GM18868 (cell line): ENCODE measurements around the gene C16orf87.
"Not testable (repeated sequence)": the region's sequence is repeated elsewhere in the genome, so short reads cannot be mapped to it uniquely, and the experiment has no call there.

Experiments
- ATAC-seq: cut with Tn5 transposase; IDR thresholded peaks from one replicate; pipeline ENCODE4 v1.9.1; 2021; ENCODE audit warnings: mild to moderate bottlenecking, moderate library complexity; ENCODE audit not compliant: unreplicated experiment

C16orf87 gene

GRCh38 chr16:46801428-46802049 lies 29.4 kb downstream of the C16orf87 start:
- ATAC-seq: no peak

GRCh38 chr16:46800494-46800893 lies 30.5 kb downstream of the C16orf87 start:
- no peak for ATAC-seq

- ATAC-seq: no peak
Measured at GRCh38 chr16:46797501-46797900, 33.5 kb downstream of the C16orf87 start.

- ATAC-seq: no peak
Measured at GRCh38 chr16:46796764-46797269, 34.2 kb downstream of the C16orf87 start.

- ATAC-seq: no peak
Measured at GRCh38 chr16:46793841-46794240, 37.1 kb downstream of the C16orf87 start.

- no peak for ATAC-seq
Measured at GRCh38 chr16:46790599-46791270, 40.2 kb downstream of the C16orf87 start.

- peak; percentile 86 for ATAC-seq
Measured at GRCh38 chr16:46789499-46790414, 41.2 kb downstream of the C16orf87 start.

GRCh38 chr16:46788891-46789474 lies 42.0 kb downstream of the C16orf87 start:
- ATAC-seq: no peak

GRCh38 chr16:46787909-46788308 lies 43.1 kb downstream of the C16orf87 start:
- peak; percentile 36 for ATAC-seq

- no peak for ATAC-seq
Measured at GRCh38 chr16:46785076-46785845, 45.7 kb downstream of the C16orf87 start.

GRCh38 chr16:46784569-46784968 lies 46.4 kb downstream of the C16orf87 start:
- ATAC-seq: not testable (repeated sequence)

- ATAC-seq: no peak
Measured at GRCh38 chr16:46783800-46784199, 47.2 kb downstream of the C16orf87 start.

GRCh38 chr16:46782320-46782719 lies 48.7 kb downstream of the C16orf87 start:
- ATAC-seq: no peak

GRCh38 chr16:46777804-46778203 lies 53.2 kb downstream of the C16orf87 start:
- ATAC-seq: no peak

GRCh38 chr16:46775214-46775613 lies 55.8 kb downstream of the C16orf87 start:
- peak; percentile 20 for ATAC-seq

- ATAC-seq: peak; percentile 81
Measured at GRCh38 chr16:46774743-46775177, 56.2 kb downstream of the C16orf87 start.

- ATAC-seq: no peak
Measured at GRCh38 chr16:46772463-46772862, 58.5 kb downstream of the C16orf87 start.

- no peak for ATAC-seq
Measured at GRCh38 chr16:46768809-46769208, 62.2 kb downstream of the C16orf87 start.

GRCh38 chr16:46765050-46765449 lies 65.9 kb downstream of the C16orf87 start:
- no peak for ATAC-seq

- ATAC-seq: no peak
Measured at GRCh38 chr16:46763147-46763546, 67.8 kb downstream of the C16orf87 start.
